GM12878 (cell line): Measurements from ENCODE around the gene IRF6. TPM values are rescaled to one million over a fixed set of nuclear protein-coding genes. Genes with fewer than 3 reads are reported as not detected.

Source experiments
- ATAC-seq: fragments of 200-7000 bp; cut with Tn5 transposase; 3 replicates; pipeline ENCODE4 v1.9.1; 2020; ENCODE audit warnings: mild to moderate bottlenecking, moderate library complexity
- BruUV-seq: library from RNA; stranded (reverse); fragments of 400-500 nt; replicated peaks from 2 replicates; lab custom pipeline; 2021; lab: Mats Ljungman, UMichigan
- CTCF ChIA-PET: fragments of 300-600 bp; sonication (Branson Sonifier 250); formaldehyde crosslinking; extraction: SDS; loops from one replicate; lab custom pipeline; 2021; ENCODE audit warnings: inconsistent platforms; lab: Yijun Ruan, JAX
- POLR2A ChIA-PET: fragments of 350-600 bp; formaldehyde crosslinking; extraction: SDS; loops from one replicate; lab custom pipeline; 2021; ENCODE audit warnings: inconsistent platforms; lab: Charles Lee
- RAD21 ChIA-PET: fragments of 300-600 bp; sonication (Branson Sonifier 250); formaldehyde crosslinking; loops from one replicate; lab custom pipeline; 2023; ENCODE audit warnings: antibody characterized with exemption; ENCODE audit not compliant: unreplicated experiment; lab: Charles Lee
- SMC1A ChIA-PET: fragments of 300-600 bp; sonication (Branson Sonifier 250); formaldehyde crosslinking; loops from one replicate; lab custom pipeline; 2023; ENCODE audit not compliant: unreplicated experiment, uncharacterized antibody; lab: Charles Lee
- DNase-seq: peaks from one replicate; pipeline ENCODE4 v3.0.0-alpha.2; 2011; ENCODE audit warnings: low read depth, low spot score
- FAIRE-seq: peaks from 3 replicates; lab custom pipeline; 2011; peaks lifted over from hg19 to GRCh38; lab: Jason Lieb, UNC
- H2AFZ ChIP-seq: 2 replicates; pipeline ENCODE4 v1.6.0; 2011; ENCODE audit warnings: low read depth, low read length, control low read depth; ENCODE audit not compliant: control insufficient read depth
- H3K27ac ChIP-seq: 2 replicates; pipeline ENCODE4 v1.5.1; 2011; ENCODE audit warnings: control low read depth; ENCODE audit not compliant: control insufficient read depth, insufficient read depth
- H3K27me3 ChIP-seq, 2 experiments: replicated peaks in 1 of 2; 2 replicates each; pipeline versions ENCODE4 v1.6.0 to v1.6.1; 2011; ENCODE audit warnings: low read length in 1 of 2; ENCODE audit not compliant: control insufficient read depth in 2 of 2, insufficient read depth in 2 of 2
- H3K36me3 ChIP-seq, 2 experiments: 2 replicates each; pipeline ENCODE4 v1.5.1; 2011; ENCODE audit warnings: low read length in 1 of 2; ENCODE audit not compliant: control insufficient read depth in 2 of 2, insufficient read depth in 2 of 2
- H3K4me1 ChIP-seq: 2 replicates; pipeline ENCODE4 v1.6.1; 2011; ENCODE audit warnings: mild to moderate bottlenecking, low read length, moderate library complexity, mixed read lengths; ENCODE audit not compliant: control insufficient read depth, insufficient read depth
- H3K4me2 ChIP-seq: 2 replicates; pipeline ENCODE4 v1.6.0; 2011; ENCODE audit warnings: control low read depth; ENCODE audit not compliant: control insufficient read depth, insufficient read depth
- H3K4me3 ChIP-seq: fragments of 200-600 bp; sonication (generic); 2 replicates; pipeline ENCODE4 v1.5.1; 2016
- H3K79me2 ChIP-seq: 2 replicates; pipeline ENCODE4 v1.6.0; 2011; ENCODE audit warnings: low read length; ENCODE audit not compliant: control insufficient read depth, insufficient read depth
- H3K9ac ChIP-seq: 2 replicates; pipeline ENCODE4 v1.8.0; 2011; ENCODE audit warnings: low read length, control low read depth, mixed read lengths; ENCODE audit not compliant: control insufficient read depth, insufficient read depth
- H3K9me3 ChIP-seq: replicated peaks from 3 replicates; pipeline ENCODE4 v1.5.1; 2011; ENCODE audit warnings: mild to moderate bottlenecking, low read length; ENCODE audit not compliant: control insufficient read depth, insufficient read depth
- H4K20me1 ChIP-seq: 2 replicates; pipeline ENCODE4 v1.6.0; 2011; ENCODE audit not compliant: control insufficient read depth, insufficient read depth
- CEBPB ChIP-seq, 2 experiments: fragments of 150-350 bp in 1 of 2; IDR thresholded peaks; 2 replicates each; pipeline ENCODE4 v1.6.1; 2012 to 2014; ENCODE audit warnings: low read depth in 2 of 2, low read length in 2 of 2, borderline replicate concordance in 1 of 2, inconsistent platforms in 1 of 2
- EZH2 ChIP-seq: IDR thresholded peaks from 2 replicates; pipeline ENCODE4 v1.6.1; 2012; ENCODE audit warnings: low read depth, mild to moderate bottlenecking, control low read depth, inconsistent platforms, low read length, borderline replicate concordance; ENCODE audit not compliant: control insufficient read depth
- FOS ChIP-seq: IDR thresholded peaks from 3 replicates; pipeline ENCODE4 v1.6.1; 2011; ENCODE audit warnings: borderline replicate concordance; ENCODE audit not compliant: insufficient read length; ENCODE audit errors: extremely low read depth
- FOXM1 ChIP-seq: IDR thresholded peaks from 2 replicates; pipeline ENCODE4 v1.6.1; 2012; ENCODE audit warnings: low read depth, mild to moderate bottlenecking, inconsistent platforms, low read length, moderate library complexity
- HCFC1 ChIP-seq: fragments of 150-350 bp; IDR thresholded peaks from 2 replicates; pipeline ENCODE4 v1.6.1; 2014; ENCODE audit warnings: low read length
- IKZF1 ChIP-seq: fragments of 450-650 bp; conservative IDR thresholded peaks from 2 replicates; pipeline ENCODE4 v1.6.1; 2017; ENCODE audit warnings: antibody characterized with exemption, mild to moderate bottlenecking
- NFXL1 ChIP-seq: fragments of 450-650 bp; IDR thresholded peaks from 2 replicates; pipeline ENCODE4 v1.6.1; 2017; ENCODE audit warnings: antibody characterized with exemption, mild to moderate bottlenecking, borderline replicate concordance
- NR2F1 ChIP-seq: fragments of 450-650 bp; conservative IDR thresholded peaks from 2 replicates; pipeline ENCODE4 v1.6.1; 2017; ENCODE audit warnings: mild to moderate bottlenecking
- PBX3 ChIP-seq: IDR thresholded peaks from 2 replicates; pipeline ENCODE4 v1.6.1; 2011; ENCODE audit warnings: mild to moderate bottlenecking, low read depth, low read length, moderate library complexity; ENCODE audit not compliant: insufficient replicate concordance
- RELB ChIP-seq: fragments of 450-650 bp; IDR thresholded peaks from 2 replicates; pipeline ENCODE4 v1.6.1; 2017; ENCODE audit warnings: low read depth, mild to moderate bottlenecking, moderate library complexity
- RUNX3 ChIP-seq: IDR thresholded peaks from 2 replicates; pipeline ENCODE4 v1.6.1; 2012; ENCODE audit warnings: low read length, inconsistent platforms
- SMAD1 ChIP-seq: fragments of 450-650 bp; IDR thresholded peaks from 2 replicates; pipeline ENCODE4 v1.6.1; 2018; ENCODE audit warnings: mild to moderate bottlenecking, low read depth; ENCODE audit not compliant: partially characterized antibody
- SMAD5 ChIP-seq: IDR thresholded peaks from 2 replicates; pipeline ENCODE4 v1.6.1; 2016; ENCODE audit warnings: antibody characterized with exemption, low read depth
- SRF ChIP-seq, 2 experiments: IDR thresholded peaks; 2 replicates each; pipeline ENCODE4 v1.6.1; 2011; ENCODE audit warnings: low read depth in 2 of 2, low read length in 2 of 2, mild to moderate bottlenecking in 1 of 2, moderate library complexity in 1 of 2
- TBL1XR1 ChIP-seq: IDR thresholded peaks from 2 replicates; pipeline ENCODE4 v1.6.1; 2012; ENCODE audit warnings: low read depth, low read length, improper control_type of control experiment
- ZBED1 ChIP-seq: IDR thresholded peaks from 2 replicates; pipeline ENCODE4 v1.6.1; 2016; ENCODE audit warnings: borderline replicate concordance
- ZNF207 ChIP-seq: fragments of 450-650 bp; IDR thresholded peaks from 2 replicates; pipeline ENCODE4 v1.6.1; 2014; ENCODE audit warnings: antibody characterized with exemption, mild to moderate bottlenecking, borderline replicate concordance
- ZNF217 ChIP-seq: fragments of 450-650 bp; IDR thresholded peaks from 2 replicates; pipeline ENCODE4 v1.6.1; 2017; ENCODE audit warnings: antibody characterized with exemption, mild to moderate bottlenecking
- WGBS: methylation state at CpG from one replicate; pipeline ENCODE4 v1.1.6; 2016; ENCODE audit warnings: low lambda C conversion rate; ENCODE audit not compliant: insufficient replicate concordance, insufficient coverage; ENCODE audit errors: missing lambda C conversion rate; 5-methylcytosine and 5-hydroxymethylcytosine counted together
- in situ Hi-C: fragments of 300-500 bp; cut with MboI; formaldehyde crosslinking; loops from 9 replicates; pipeline ENCODE4 v1.14.3; 2018; ENCODE audit warnings: mixed read lengths
- intact Hi-C: fragments of 100-400 bp; cut with micrococcal nuclease; formaldehyde crosslinking; loops from one replicate; pipeline ENCODE4 v1.14.2; 2022; ENCODE audit not compliant: unreplicated experiment
- polyA plus RNA-seq, 11 experiments: library from polyadenylated mRNA; depleted of rRNA in 4 of 11; unstranded in 6 of 11; stranded (reverse) in 5 of 11; fragments of >200 nt; fragmentation: Nextera tagmentation in 4 of 11; fragmentation: Illumina TruSeq in 1 of 11; extraction: Ambion mirVana in 4 of 11; extraction: Trizol in 1 of 11; gene quantifications; 1 replicate in 1 of 11; 2 replicates in 10 of 11; pipeline versions ENCODE4 v1.2.1 to v1.2.3, GENCODE V29; 2011 to 2016; ENCODE audit warnings: inconsistent platforms in 2 of 11, missing spikeins in 2 of 11, low read depth in 1 of 11
- total RNA-seq, 4 experiments: library from RNA; depleted of rRNA in 3 of 4; stranded (reverse); fragments of >200 nt in 3 of 4; fragmentation: Illumina TruSeq in 1 of 4; extraction: Trizol in 1 of 4; gene quantifications; 2 replicates each; pipeline versions ENCODE4 v1.2.1 to v1.2.3, GENCODE V29; 2013 to 2021

Gene IRF6
- total and polyA plus RNA-seq, 10 of the 15 experiments (the other 5 are each of a cell fraction or from before 2014, with no cell fraction given) = 0.04 to 0.50 (median 0.09) TPM; not detected in 1

- H4K20me1 ChIP-seq = no peaks in the 10 kb centered on the region
- DNase-seq (no peak), FAIRE-seq (no peak), ATAC-seq (no peak)
- H2AFZ ChIP-seq = no peak overlapping the region
- RAD21 ChIA-PET = no interaction called here
- WGBS = 88% methylated on average over 1 of the region's 1 CpG
- in situ Hi-C loops (no loop called here), intact Hi-C loops (no loop called here)
- CTCF ChIA-PET = interaction anchor here (2.4 to 6.6 kb wide), 2 partner anchors 8 to 18 kb away, joined by 5 to 39 read pairs; no protein-coding TSS in a partner anchor
- peaks cover 6 to 12% of the 10 kb centered on the region in 2 experiments for H3K36me3 ChIP-seq
- no TSS peak for BruUV-seq
- POLR2A ChIA-PET = interaction anchor here (1.0 kb wide), 1 partner anchor 16 kb away, joined by 3 read pairs; no protein-coding TSS in a partner anchor
- no peaks in the 10 kb centered on the region for H3K27me3 ChIP-seq
- no peak overlapping the region for H3K9ac ChIP-seq
- H3K4me1 ChIP-seq = no peaks in the 10 kb centered on the region
- H3K27ac ChIP-seq = no peak overlapping the region
- SMC1A ChIA-PET = interaction anchor here (2.3 kb wide), 1 partner anchor 8 kb away, joined by 8 read pairs; no protein-coding TSS in a partner anchor
- no peaks in the 10 kb centered on the region for H3K9me3 ChIP-seq
- H3K4me2 ChIP-seq = no peak overlapping the region
- TF ChIP-seq RELB (no peak), IKZF1 (no peak), FOS (no peak), NFXL1 (no peak), TBL1XR1 (no peak), SRF (IDR thresholded peaks at IDR 0.05; ENCODE audit: low read depth in 2 of 2, low read length in 2 of 2) (no peak), EZH2 (no peak), SMAD5 (no peak), SMAD1 (no peak), NR2F1 (no peak), HCFC1 (no peak), ZNF207 (no peak), ZNF217 (no peak), FOXM1 (no peak), PBX3 (no peak), RUNX3 (no peak), ZBED1 (no peak), CEBPB (IDR thresholded peaks at IDR 0.05; ENCODE audit: borderline replicate concordance in 1 of 2, low read depth in 2 of 2, low read length in 2 of 2) (no peak)
- peaks cover 13% of the 10 kb centered on the region for H3K79me2 ChIP-seq
- H3K4me3 ChIP-seq = no peak overlapping the region
Measured at GRCh38 chr1:209831615-209832014, 25.7 kb upstream of the IRF6 start.
